Right lobe of liver (tissue), 6 donors: ENCODE data around the gene APCDD1. TPM values are rescaled to one million over a fixed set of nuclear protein-coding genes. Genes with fewer than 3 reads are reported as not detected.

Source experiments
- ATAC-seq, 4 donors: fragments of 200-7000 bp; cut with Tn5 transposase; one replicate each; pipeline ENCODE4 v1.9.1; 2020; ENCODE audit warnings: mild to moderate bottlenecking in 4 of 4, moderate library complexity in 4 of 4
- DNase-seq, 3 donors: peaks; one replicate each; pipeline ENCODE4 v3.0.0-alpha.2; 2020
- H3K27ac ChIP-seq, 3 donors: fragments of 200-600 bp; one replicate each; pipeline ENCODE4 v1.8.0; 2022
- H3K27me3 ChIP-seq, 2 donors: fragments of 200-600 bp; one replicate each; pipeline ENCODE4 v1.8.0; 2022
- H3K36me3 ChIP-seq, 4 donors: fragments of 200-600 bp; sonication (generic) in 1 of 4; one replicate each; pipeline versions ENCODE4 v1.5.1 to v1.8.0; 2017 to 2022; ENCODE audit warnings: control low read depth in 1 of 4
- H3K4me1 ChIP-seq, 4 donors: fragments of 200-600 bp; sonication (generic) in 1 of 4; one replicate each; pipeline versions ENCODE4 v1.5.1 to v1.8.0; 2017 to 2022; ENCODE audit warnings: control low read depth in 1 of 4
- H3K4me3 ChIP-seq, 3 donors: fragments of 200-600 bp; one replicate each; pipeline ENCODE4 v1.8.0; 2022
- H3K9me3 ChIP-seq, 4 donors: fragments of 200-600 bp; sonication (generic) in 1 of 4; one replicate each; pipeline versions ENCODE4 v1.5.1 to v1.8.0; 2017 to 2022; ENCODE audit warnings: control low read depth in 1 of 4
- CTCF ChIP-seq, 4 donors: fragments of 200-600 bp in 3 of 4; fragments of 450-650 bp in 1 of 4; IDR thresholded peaks; one replicate each; pipeline versions ENCODE4 v1.5.1 to v1.8.0; 2016 to 2022; ENCODE audit warnings: antibody characterized with exemption in 4 of 4, mild to moderate bottlenecking in 2 of 4
- POLR2A ChIP-seq: fragments of 450-650 bp; IDR thresholded peaks from one replicate; pipeline ENCODE4 v1.6.1; 2017; ENCODE audit warnings: antibody characterized with exemption, mild to moderate bottlenecking
- WGBS: methylation state at CpG from one replicate; pipeline ENCODE4 v1.1.6; 2018; ENCODE audit warnings: low coverage, low lambda C conversion rate; ENCODE audit not compliant: insufficient coverage; ENCODE audit errors: missing lambda C conversion rate; 5-methylcytosine and 5-hydroxymethylcytosine counted together
- intact Hi-C, 2 donors: fragments of 100-400 bp; cut with DNase I; formaldehyde crosslinking; loops; one replicate each; pipeline versions ENCODE4 v1.11.2 to v1.14.1; 2022
- total RNA-seq, 6 experiments: library from RNA; depleted of rRNA in 2 of 6; stranded (reverse); fragments of >200 nt in 2 of 6; fragmentation: NEBNext Ultra II Directional in 3 of 6; extraction: Animal tissue kit (Norgen Biotek cat#: 25700) in 3 of 6; gene quantifications; one replicate each; pipeline versions ENCODE4 v1.1.0 to v1.2.4, GENCODE V29; 2016 to 2023
- donor health status: DM: no; HTN: yes; CAD: no.
- donor health status: DM: no; HTN: no; CAD: no.
- donor health status: DM: no; HTN: no; CAD: no.
- donor health status: DM: no; HTN: yes; CAD: no.
- donor health status: DM: no; HTN: yes; CAD: no.

The APCDD1 gene
- total RNA-seq, 6 experiments from 2014 or later, result 0.42 to 2.7 (median 0.71) TPM

- no peak for ATAC-seq
- no peaks in the 10 kb centered on the region for H3K36me3 ChIP-seq
- no peak overlapping the region for H3K27ac ChIP-seq
- H3K27me3 ChIP-seq, result no peaks in the 10 kb centered on the region
- TF ChIP-seq CTCF (IDR thresholded peaks at IDR 0.05) (no peak), POLR2A (no peak)
- H3K4me3 ChIP-seq, result no peak overlapping the region
- 81% methylated on average over 3 of the region's 3 CpGs for WGBS
- intact Hi-C loops, result no loop called here
- H3K4me1 ChIP-seq, result no peaks in the 10 kb centered on the region
- H3K9me3 ChIP-seq, result no peaks in the 10 kb centered on the region
- no peak for DNase-seq
Observed at GRCh38 chr18:10436160-10436559, 18.3 kb upstream of the APCDD1 start.

- intact Hi-C loops, result no loop called here
- Histone ChIP-seq H3K27me3 (no peaks in the 10 kb centered on the region), H3K9me3 (no peaks in the 10 kb centered on the region), H3K27ac (no peak overlapping the region), H3K4me3 (no peak overlapping the region), H3K4me1 (no peaks in the 10 kb centered on the region), H3K36me3 (no peaks in the 10 kb centered on the region)
- ATAC-seq (peak in 1 of 4 donors; percentile 31), DNase-seq (no peak)
- peak in 2 of 4 donors; percentile 32 to 46 for TF ChIP-seq CTCF (IDR thresholded peaks at IDR 0.05)
- TF ChIP-seq POLR2A, result no peak
Observed at GRCh38 chr18:10437837-10438236, 16.6 kb upstream of the APCDD1 start.

GRCh38 chr18:10439898-10440297, 14.5 kb upstream of the APCDD1 start:
- no peak overlapping the region for H3K4me3 ChIP-seq
- H3K9me3 ChIP-seq, result no peaks in the 10 kb centered on the region
- no peak overlapping the region for H3K27ac ChIP-seq
- no peak for DNase-seq
- no peaks in the 10 kb centered on the region for H3K27me3 ChIP-seq
- no peak for ATAC-seq
- no peaks in the 10 kb centered on the region for H3K36me3 ChIP-seq
- intact Hi-C loops, result no loop called here
- H3K4me1 ChIP-seq, result no peaks in the 10 kb centered on the region
- WGBS, result 83% methylated on average over 8 of the region's 8 CpGs
- TF ChIP-seq POLR2A, result no peak
- no peak for TF ChIP-seq CTCF (IDR thresholded peaks at IDR 0.05)

- no peaks in the 10 kb centered on the region for H3K27me3 ChIP-seq
- H3K27ac ChIP-seq, result no peak overlapping the region
- H3K9me3 ChIP-seq, result no peaks in the 10 kb centered on the region
- DNase-seq (no peak), ATAC-seq (no peak)
- no peak for TF ChIP-seq POLR2A
- TF ChIP-seq CTCF (IDR thresholded peaks at IDR 0.05), result no peak
- H3K4me1 ChIP-seq, result no peaks in the 10 kb centered on the region
- H3K4me3 ChIP-seq, result no peak overlapping the region
- intact Hi-C loops, result no loop called here
- WGBS, result 33% methylated on average over 2 of the region's 3 CpGs
- no peaks in the 10 kb centered on the region for H3K36me3 ChIP-seq
Observed at GRCh38 chr18:10440884-10441283, 13.6 kb upstream of the APCDD1 start.

GRCh38 chr18:10441472-10441871, 13.0 kb upstream of the APCDD1 start:
- Histone ChIP-seq H3K9me3 (no peaks in the 10 kb centered on the region), H3K4me1 (no peaks in the 10 kb centered on the region), H3K27me3 (no peaks in the 10 kb centered on the region), H3K4me3 (no peak overlapping the region), H3K36me3 (no peaks in the 10 kb centered on the region), H3K27ac (no peak overlapping the region)
- intact Hi-C loops, result no loop called here
- TF ChIP-seq POLR2A (no peak), CTCF (IDR thresholded peaks at IDR 0.05) (no peak)
- ATAC-seq (no peak), DNase-seq (no peak)
- WGBS, result 40% methylated on average over 1 of the region's 4 CpGs
